ACC112 (cell line): ENCODE results near the gene ANKRD28.
"Not testable (repeated sequence)": the region's sequence is repeated elsewhere in the genome, so short reads cannot be mapped to it uniquely, and the experiment has no call there.

Experiments used
- H2AFZ ChIP-seq: fragments of 200-600 bp; sonication (generic); one replicate; pipeline ENCODE4 v1.6.0; 2017; ENCODE audit warnings: antibody characterized with exemption, low read length; ENCODE audit not compliant: unreplicated experiment
- H3K27ac ChIP-seq: fragments of 200-600 bp; sonication (generic); 2 replicates; pipeline ENCODE4 v1.5.1; 2014; ENCODE audit warnings: low read depth, mild to moderate bottlenecking, antibody characterized with exemption, low read length, moderate library complexity
- H3K27me3 ChIP-seq: fragments of 200-600 bp; sonication (generic); 2 replicates; pipeline ENCODE4 v1.6.1; 2014; ENCODE audit warnings: mild to moderate bottlenecking, antibody characterized with exemption, low read length, moderate library complexity, mixed read lengths; ENCODE audit not compliant: insufficient read depth
- H3K36me3 ChIP-seq: fragments of 200-600 bp; sonication (generic); 2 replicates; pipeline ENCODE4 v1.6.1; 2016; ENCODE audit warnings: mild to moderate bottlenecking, antibody characterized with exemption, low read length, moderate library complexity, mixed read lengths; ENCODE audit not compliant: insufficient read depth
- H3K4me1 ChIP-seq: fragments of 200-600 bp; sonication (generic); one replicate; pipeline ENCODE4 v1.6.1; 2016; ENCODE audit warnings: low read length, mixed read lengths; ENCODE audit not compliant: insufficient read depth, unreplicated experiment, control insufficient read depth
- H3K4me3 ChIP-seq: fragments of 200-600 bp; sonication (generic); 2 replicates; pipeline ENCODE4 v1.5.1; 2014; ENCODE audit warnings: mild to moderate bottlenecking, low read depth, low read length
- H3K79me2 ChIP-seq: fragments of 200-600 bp; sonication (generic); one replicate; pipeline ENCODE4 v1.6.0; 2016; ENCODE audit warnings: low read length; ENCODE audit not compliant: control insufficient read depth, unreplicated experiment, insufficient read depth

ANKRD28 gene

DNA sequence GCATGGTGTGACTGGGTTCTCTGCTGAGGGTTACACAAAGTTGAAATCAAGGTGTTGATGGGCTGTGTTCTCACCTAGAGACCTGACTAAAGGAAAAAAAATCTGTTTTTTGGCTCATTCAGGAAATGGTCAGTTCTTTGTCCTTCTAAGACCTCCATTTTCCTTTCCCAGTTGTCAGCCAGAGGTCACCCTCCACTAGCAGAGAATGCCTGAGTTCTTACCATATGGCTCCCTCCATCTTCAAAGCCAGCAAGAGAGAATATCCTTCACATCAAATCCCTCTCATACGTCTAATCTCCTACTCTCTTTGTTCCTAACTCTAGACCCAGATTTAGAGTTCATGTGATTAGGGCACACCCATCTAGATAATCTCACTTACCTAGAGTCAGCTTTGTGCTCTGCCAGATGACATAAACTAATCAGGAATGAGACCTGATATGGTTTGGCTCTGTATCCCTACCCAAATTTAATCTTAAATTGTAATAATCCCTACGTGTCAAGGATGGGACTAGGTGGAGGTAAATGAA, 19.4 kb downstream of the ANKRD28 start:
- no peak overlapping the region for H3K4me3 ChIP-seq
- H3K79me2 ChIP-seq = peaks cover 86% of the 10 kb centered on the region
- peaks cover 19% of the 10 kb centered on the region for H3K36me3 ChIP-seq
- H2AFZ ChIP-seq = no peak overlapping the region
- peaks cover 43% of the 10 kb centered on the region for H3K4me1 ChIP-seq
- H3K27me3 ChIP-seq = no peaks in the 10 kb centered on the region
- no peak overlapping the region for H3K27ac ChIP-seq

DNA sequence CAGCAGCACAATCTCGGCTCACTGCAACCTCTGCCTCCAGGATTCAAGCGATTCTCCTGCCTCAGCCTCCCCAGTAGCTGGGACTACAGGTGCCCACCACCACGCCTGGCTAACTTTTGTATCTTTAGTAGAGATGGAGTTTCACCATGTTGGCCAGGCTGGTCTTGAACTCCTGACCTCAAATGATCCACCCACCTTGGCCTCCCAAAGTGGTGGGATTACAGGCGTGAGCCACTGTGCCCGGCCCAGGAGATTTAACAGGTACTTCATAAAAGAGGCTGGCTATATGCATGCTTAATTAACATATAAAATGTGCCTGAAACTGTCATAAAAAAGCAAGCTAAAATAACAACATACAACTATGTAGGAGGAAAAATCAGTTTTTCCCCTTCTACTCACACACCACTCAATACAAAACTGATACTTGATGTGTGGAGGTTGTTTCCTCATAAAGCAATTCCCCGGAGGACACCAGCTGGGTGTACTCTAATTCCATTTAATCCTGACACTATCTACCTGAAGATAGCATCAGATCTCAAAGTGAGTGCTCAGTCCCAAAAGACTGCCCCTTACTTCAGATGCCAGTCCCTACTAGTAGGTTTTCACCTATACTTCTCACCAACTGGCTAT, 22.7 kb downstream of the ANKRD28 start:
- H3K4me1 ChIP-seq = peaks cover 17% of the 10 kb centered on the region
- not testable (repeated sequence) for H3K27ac ChIP-seq, H2AFZ ChIP-seq, H3K27me3 ChIP-seq, H3K4me3 ChIP-seq
- H3K36me3 ChIP-seq = peaks cover 33% of the 10 kb centered on the region
- peaks cover 81% of the 10 kb centered on the region for H3K79me2 ChIP-seq

GRCh38 chr3:15771444-15771843, 26.3 kb downstream of the ANKRD28 start:
- Histone ChIP-seq H2AFZ (no peak overlapping the region), H3K36me3 (peaks cover 28% of the 10 kb centered on the region), H3K27me3 (no peaks in the 10 kb centered on the region), H3K79me2 (peaks cover 78% of the 10 kb centered on the region), H3K27ac (peak overlapping the region; percentile 10; the same call in 1 of the 2 replicates), H3K4me3 (no peak overlapping the region), H3K4me1 (peaks cover 44% of the 10 kb centered on the region)

DNA sequence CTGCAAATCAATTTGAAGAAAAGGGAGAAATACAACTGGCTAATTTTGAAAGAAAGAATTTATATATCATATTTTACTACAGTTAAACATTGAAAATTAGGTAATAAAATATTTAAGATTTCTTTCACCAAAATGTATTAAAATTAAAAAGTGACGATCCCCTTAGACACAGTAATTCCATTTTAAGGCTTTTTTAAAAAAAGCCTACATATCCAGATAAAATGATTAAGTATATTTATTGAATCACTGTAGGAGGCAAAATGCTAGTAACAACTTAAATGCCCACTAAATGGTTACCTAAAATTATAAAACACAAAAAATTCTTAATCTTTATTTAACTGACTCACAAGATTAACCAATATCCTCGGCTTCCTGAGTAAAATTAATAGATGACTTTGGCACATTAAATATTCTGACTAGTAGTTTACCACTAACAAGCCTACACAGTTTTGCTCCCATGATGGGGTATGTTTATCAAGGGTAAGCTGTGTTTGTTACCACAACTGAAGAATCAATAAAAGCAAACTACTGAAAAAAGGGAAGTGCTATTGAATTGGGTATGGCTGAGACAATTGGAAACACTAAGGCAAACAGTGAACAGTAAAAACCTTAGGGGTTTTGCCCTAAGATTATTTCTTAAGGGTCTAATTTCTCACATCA, 28.4 kb downstream of the ANKRD28 start:
- peaks cover 70% of the 10 kb centered on the region for H3K79me2 ChIP-seq
- H3K36me3 ChIP-seq = peaks cover 34% of the 10 kb centered on the region
- no peak overlapping the region for H2AFZ ChIP-seq
- no peaks in the 10 kb centered on the region for H3K27me3 ChIP-seq
- H3K4me3 ChIP-seq = peak overlapping the region; percentile 46
- H3K27ac ChIP-seq = peak overlapping the region; percentile 98
- H3K4me1 ChIP-seq = peaks cover 32% of the 10 kb centered on the region

DNA sequence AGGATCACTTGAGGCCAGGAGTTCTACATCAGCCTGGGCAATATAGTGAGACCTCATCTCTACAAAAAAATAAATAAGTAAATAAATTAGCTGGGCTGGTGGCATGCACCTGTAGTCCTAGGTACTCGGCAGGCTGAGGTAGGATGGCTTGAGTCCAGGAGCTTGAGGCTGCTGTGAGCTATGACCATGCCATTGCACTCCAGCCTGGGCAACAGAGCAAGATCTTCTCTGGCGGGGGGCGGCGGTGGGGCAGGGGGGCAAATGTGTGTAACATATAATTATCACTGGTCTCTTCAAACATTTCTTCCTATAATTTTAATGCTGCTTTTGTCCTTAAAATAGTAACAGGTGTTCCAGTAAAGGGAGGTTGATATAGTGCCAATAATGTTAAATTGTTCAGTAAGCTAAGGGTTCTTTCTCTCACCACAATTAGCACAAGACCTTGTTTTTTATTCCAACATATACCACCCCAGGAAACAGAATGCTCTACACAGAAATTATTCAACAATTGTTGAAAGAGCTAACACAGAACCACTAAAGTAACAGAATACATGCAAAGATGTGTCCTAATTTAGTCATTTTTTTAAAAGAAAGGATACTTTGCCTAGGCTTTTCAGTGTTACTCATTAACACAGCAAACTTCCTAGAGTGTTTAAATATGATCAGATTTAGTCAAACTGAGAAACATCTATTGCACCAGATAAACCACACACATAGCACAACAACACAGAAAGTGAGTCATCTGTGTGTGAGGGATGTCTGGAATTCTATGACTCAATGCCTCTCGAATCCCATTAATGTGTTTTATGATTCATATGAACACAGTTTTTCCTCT, 29.1 kb downstream of the ANKRD28 start:
- Histone ChIP-seq H3K27ac (peak overlapping the region; percentile 98), H3K4me1 (peaks cover 32% of the 10 kb centered on the region), H3K27me3 (no peaks in the 10 kb centered on the region), H2AFZ (no peak overlapping the region), H3K79me2 (peaks cover 63% of the 10 kb centered on the region), H3K4me3 (peak overlapping the region; percentile 54; the same call in 1 of the 2 replicates), H3K36me3 (peaks cover 36% of the 10 kb centered on the region)

GRCh38 chr3:15766406-15766805, 31.4 kb downstream of the ANKRD28 start:
- H3K36me3 ChIP-seq = peaks cover 34% of the 10 kb centered on the region

DNA sequence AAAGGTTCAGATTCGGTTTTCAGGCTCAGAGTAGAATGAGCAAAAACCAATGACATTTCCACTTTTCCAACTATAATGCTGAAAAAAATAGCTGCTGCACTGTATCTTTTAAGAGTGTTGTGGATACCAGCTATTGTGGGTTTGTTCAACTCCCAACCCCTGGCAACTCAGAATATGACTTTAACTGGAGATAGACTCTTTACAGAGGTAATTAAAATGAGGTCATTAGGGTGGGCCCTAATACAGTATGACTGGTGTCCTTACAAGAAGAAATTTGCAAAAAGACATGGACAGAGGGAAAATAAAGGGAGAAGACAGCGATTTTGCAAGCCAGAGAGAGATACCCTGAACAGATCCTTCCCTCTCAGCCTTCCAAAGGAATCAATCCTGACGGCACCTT, 39.5 kb downstream of the ANKRD28 start:
- Histone ChIP-seq H2AFZ (no peak overlapping the region), H3K27me3 (no peaks in the 10 kb centered on the region), H3K27ac (no peak overlapping the region), H3K4me3 (no peak overlapping the region), H3K36me3 (peaks cover 39% of the 10 kb centered on the region), H3K4me1 (peaks cover 27% of the 10 kb centered on the region), H3K79me2 (peaks cover 26% of the 10 kb centered on the region)

More at GRCh38 chr3:15766406-15766805, 31.4 kb downstream of the ANKRD28 start:
- no peak overlapping the region for H2AFZ ChIP-seq
- peaks cover 49% of the 10 kb centered on the region for H3K79me2 ChIP-seq
- H3K27me3 ChIP-seq = no peaks in the 10 kb centered on the region
- no peak overlapping the region for H3K4me3 ChIP-seq
- no peak overlapping the region for H3K27ac ChIP-seq
- H3K4me1 ChIP-seq = peaks cover 32% of the 10 kb centered on the region

DNA sequence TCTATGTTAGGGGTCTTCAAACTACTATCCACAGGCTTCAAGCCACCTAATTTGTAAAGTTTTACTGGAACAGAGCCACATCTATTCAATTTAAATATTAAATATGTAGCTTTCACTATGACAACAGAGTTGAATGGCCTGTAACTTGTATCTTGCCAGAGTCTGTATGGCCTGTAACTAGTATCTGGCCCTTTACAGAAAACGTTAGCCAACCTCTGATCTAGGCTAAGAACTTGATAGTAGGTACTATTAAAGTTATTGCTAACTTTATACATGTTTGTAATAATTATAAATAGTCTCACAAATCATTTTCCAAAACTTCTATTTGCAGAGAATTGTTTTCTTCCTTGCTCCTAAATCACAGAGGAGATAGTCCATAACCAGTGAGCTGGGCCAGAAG, 40.0 kb downstream of the ANKRD28 start:
- Histone ChIP-seq H3K4me1 (peaks cover 32% of the 10 kb centered on the region), H3K27me3 (no peaks in the 10 kb centered on the region), H2AFZ (no peak overlapping the region), H3K79me2 (peaks cover 28% of the 10 kb centered on the region), H3K36me3 (peaks cover 41% of the 10 kb centered on the region), H3K27ac (no peak overlapping the region), H3K4me3 (no peak overlapping the region)

- Histone ChIP-seq H3K4me3 (no peak overlapping the region), H3K4me1 (peaks cover 35% of the 10 kb centered on the region), H3K79me2 (peaks cover 30% of the 10 kb centered on the region), H3K27ac (no peak overlapping the region), H3K36me3 (peaks cover 44% of the 10 kb centered on the region), H3K27me3 (no peaks in the 10 kb centered on the region), H2AFZ (no peak overlapping the region)
These were observed 41.3 kb downstream of the ANKRD28 start for GRCh38 chr3:15756505-15756904.

DNA sequence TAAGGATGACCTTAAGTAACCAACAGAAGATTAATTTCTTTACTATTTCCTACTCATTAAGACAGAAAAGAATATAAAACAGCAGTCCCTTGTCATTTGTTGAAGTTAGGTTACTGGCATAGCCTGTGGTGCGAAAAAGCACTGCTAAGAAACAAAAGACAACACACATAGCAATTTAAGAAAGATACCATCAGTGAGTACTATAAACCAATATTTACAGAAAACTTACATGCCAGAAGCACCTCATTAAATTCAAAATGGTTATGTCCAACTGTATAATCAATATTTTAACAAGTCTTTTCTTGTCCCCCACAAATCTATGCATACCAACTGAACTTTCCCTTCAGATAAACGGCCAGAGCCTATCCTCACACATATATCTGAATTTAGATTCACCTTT, 42.0 kb downstream of the ANKRD28 start:
- H3K36me3 ChIP-seq = peaks cover 44% of the 10 kb centered on the region
- H3K4me3 ChIP-seq = no peak overlapping the region
- H3K4me1 ChIP-seq = peaks cover 35% of the 10 kb centered on the region
- H3K27ac ChIP-seq = peak overlapping the region; percentile 27
- no peaks in the 10 kb centered on the region for H3K27me3 ChIP-seq
- no peak overlapping the region for H2AFZ ChIP-seq
- peaks cover 26% of the 10 kb centered on the region for H3K79me2 ChIP-seq
